ENCODE measurements around the gene PCDHAC2. TPM values are rescaled to one million over a fixed set of nuclear protein-coding genes. Genes with fewer than 3 reads are reported as not detected.

Gene PCDHAC2
- total RNA-seq, 1 donor from 2014 or later = 4.9 TPM

- no peaks in the 10 kb centered on the region for H3K27me3 Mint-ChIP-seq (ENCODE audit: low read depth)
- peaks cover 5% of the 10 kb centered on the region for H3K36me3 Mint-ChIP-seq (ENCODE audit: low read depth)
- no peak overlapping the region for H3K4me3 Mint-ChIP-seq (ENCODE audit: unreplicated experiment)
- H3K4me1 Mint-ChIP-seq (ENCODE audit: low read depth) = peaks cover 19% of the 10 kb centered on the region
- TF ChIP-seq CTCF (IDR thresholded peaks at IDR 0.05) = no peak
- peak overlapping the region; percentile 19 for H3K27ac Mint-ChIP-seq (ENCODE audit: unreplicated experiment)
- no peak for DNase-seq (ENCODE audit: low spot score)
- H3K9me3 Mint-ChIP-seq (ENCODE audit: low read depth) = no peaks in the 10 kb centered on the region
These were observed 29.8 kb downstream of the PCDHAC2 start for GRCh38 chr5:140996060-140996459.

GRCh38 chr5:140998921-140999410 lies 32.7 kb downstream of the PCDHAC2 start:
- H3K27ac Mint-ChIP-seq (ENCODE audit: unreplicated experiment) = no peak overlapping the region
- H3K4me1 Mint-ChIP-seq (ENCODE audit: low read depth) = peaks cover 31% of the 10 kb centered on the region
- H3K27me3 Mint-ChIP-seq (ENCODE audit: low read depth) = no peaks in the 10 kb centered on the region
- H3K4me3 Mint-ChIP-seq (ENCODE audit: unreplicated experiment) = no peak overlapping the region
- H3K36me3 Mint-ChIP-seq (ENCODE audit: low read depth) = peaks cover 5% of the 10 kb centered on the region
- no peaks in the 10 kb centered on the region for H3K9me3 Mint-ChIP-seq (ENCODE audit: low read depth)
- TF ChIP-seq CTCF (IDR thresholded peaks at IDR 0.05) = no peak
- no peak for DNase-seq (ENCODE audit: low spot score)

- no peak for DNase-seq (ENCODE audit: low spot score)
- H3K27ac Mint-ChIP-seq (ENCODE audit: unreplicated experiment) = peak overlapping the region; percentile 66
- H3K4me1 Mint-ChIP-seq (ENCODE audit: low read depth) = peaks cover 26% of the 10 kb centered on the region
- H3K9me3 Mint-ChIP-seq (ENCODE audit: low read depth) = no peaks in the 10 kb centered on the region
- no peak for TF ChIP-seq CTCF (IDR thresholded peaks at IDR 0.05)
- H3K27me3 Mint-ChIP-seq (ENCODE audit: low read depth) = no peaks in the 10 kb centered on the region
- peaks cover 6% of the 10 kb centered on the region for H3K36me3 Mint-ChIP-seq (ENCODE audit: low read depth)
- peak overlapping the region; percentile 75 for H3K4me3 Mint-ChIP-seq (ENCODE audit: unreplicated experiment)
These were observed 35.2 kb downstream of the PCDHAC2 start for GRCh38 chr5:141001446-141001843.

GRCh38 chr5:141001844-141002604 lies 35.7 kb downstream of the PCDHAC2 start:
- Mint-ChIP-seq H3K27ac (ENCODE audit: unreplicated experiment) (peak overlapping the region; percentile 66), H3K4me3 (ENCODE audit: unreplicated experiment) (peak overlapping the region; percentile 75), H3K27me3 (ENCODE audit: low read depth) (no peaks in the 10 kb centered on the region), H3K36me3 (ENCODE audit: low read depth) (peaks cover 7% of the 10 kb centered on the region), H3K9me3 (ENCODE audit: low read depth) (no peaks in the 10 kb centered on the region), H3K4me1 (ENCODE audit: low read depth) (peaks cover 26% of the 10 kb centered on the region)
- no peak for TF ChIP-seq CTCF (IDR thresholded peaks at IDR 0.05)
- no peak for DNase-seq (ENCODE audit: low spot score)

GRCh38 chr5:141002605-141002965 lies 36.3 kb downstream of the PCDHAC2 start:
- H3K4me1 Mint-ChIP-seq (ENCODE audit: low read depth) = peaks cover 26% of the 10 kb centered on the region
- H3K27ac Mint-ChIP-seq (ENCODE audit: unreplicated experiment) = no peak overlapping the region
- peaks cover 7% of the 10 kb centered on the region for H3K36me3 Mint-ChIP-seq (ENCODE audit: low read depth)
- H3K9me3 Mint-ChIP-seq (ENCODE audit: low read depth) = no peaks in the 10 kb centered on the region
- no peak for TF ChIP-seq CTCF (IDR thresholded peaks at IDR 0.05)
- H3K4me3 Mint-ChIP-seq (ENCODE audit: unreplicated experiment) = peak overlapping the region; percentile 75
- H3K27me3 Mint-ChIP-seq (ENCODE audit: low read depth) = no peaks in the 10 kb centered on the region
- no peak for DNase-seq (ENCODE audit: low spot score)

Measured in chondrocyte (in vitro differentiated cells).